ENCODE measurements around the gene ASPDH. TPM values are rescaled to one million over a fixed set of nuclear protein-coding genes. Genes with fewer than 3 reads are reported as not detected.

Gene ASPDH
- total RNA-seq, 2 donors from 2014 or later = not detected

- H3K36me3 Mint-ChIP-seq (ENCODE audit: low read depth) = no peaks in the 10 kb centered on the region
- TF ChIP-seq CTCF (conservative IDR thresholded peaks at IDR 0.05) = no peak
- WGBS, 2 experiments (ENCODE audit: insufficient coverage in 1 of 2, insufficient read length in 1 of 2) = 67 to 73% methylated on average over 10 of the region's 10 CpGs
- DNase-seq = no peak
- H3K4me1 Mint-ChIP-seq = peaks cover 8% of the 10 kb centered on the region
- Histone ChIP-seq H3K9me3 (ENCODE audit: control insufficient read depth, low read length) (no peaks in the 10 kb centered on the region), H3K27me3 (ENCODE audit: control insufficient read depth, insufficient read depth, low read length, poor library complexity, severe bottlenecking) (peaks cover under 1% of the 10 kb centered on the region), H3K36me3 (ENCODE audit: control insufficient read depth, insufficient read depth, low read length) (no peaks in the 10 kb centered on the region), H3K27ac (ENCODE audit: low read depth, low read length) (no peak overlapping the region), H3K4me1 (ENCODE audit: control insufficient read depth, insufficient read depth, low read length) (no peaks in the 10 kb centered on the region), H3K4me3 (ENCODE audit: low read length) (no peak overlapping the region), H3K9ac (ENCODE audit: extremely low read depth, low read length, poor library complexity, severe bottlenecking) (no peak overlapping the region)
- H3K27me3 Mint-ChIP-seq (ENCODE audit: insufficient read depth) = peaks cover 84% of the 10 kb centered on the region
- H3K4me3 Mint-ChIP-seq = no peak overlapping the region
- no peak overlapping the region for H3K27ac Mint-ChIP-seq
- H3K9me3 Mint-ChIP-seq = no peaks in the 10 kb centered on the region
Observed at GRCh38 chr19:50559636-50560035, 45.9 kb upstream of the ASPDH start.

- H3K27ac ChIP-seq (ENCODE audit: low read depth, low read length) = no peak overlapping the region
- no peaks in the 10 kb centered on the region for H3K9me3 ChIP-seq (ENCODE audit: control insufficient read depth, low read length)
- H3K9ac ChIP-seq (ENCODE audit: extremely low read depth, low read length, poor library complexity, severe bottlenecking) = no peak overlapping the region
- DNase-seq = no peak
- no peaks in the 10 kb centered on the region for H3K36me3 Mint-ChIP-seq (ENCODE audit: low read depth)
- TF ChIP-seq CTCF (conservative IDR thresholded peaks at IDR 0.05) = no peak
- H3K27me3 Mint-ChIP-seq (ENCODE audit: insufficient read depth) = peaks cover 84% of the 10 kb centered on the region
- no peak overlapping the region for H3K4me3 ChIP-seq (ENCODE audit: low read length)
- no peaks in the 10 kb centered on the region for H3K36me3 ChIP-seq (ENCODE audit: control insufficient read depth, insufficient read depth, low read length)
- no peaks in the 10 kb centered on the region for H3K27me3 ChIP-seq (ENCODE audit: control insufficient read depth, insufficient read depth, low read length, poor library complexity, severe bottlenecking)
- H3K27ac Mint-ChIP-seq = no peak overlapping the region
- H3K4me3 Mint-ChIP-seq = no peak overlapping the region
- H3K9me3 Mint-ChIP-seq = no peaks in the 10 kb centered on the region
- H3K4me1 ChIP-seq (ENCODE audit: control insufficient read depth, insufficient read depth, low read length) = no peaks in the 10 kb centered on the region
- WGBS, 2 experiments (ENCODE audit: insufficient coverage in 1 of 2, insufficient read length in 1 of 2) = 92 to 96% methylated on average over 11 to 13 of the region's 13 CpGs
- H3K4me1 Mint-ChIP-seq = peaks cover 8% of the 10 kb centered on the region
Observed at GRCh38 chr19:50558449-50558848, 44.7 kb upstream of the ASPDH start.

GRCh38 chr19:50558039-50558438 lies 44.3 kb upstream of the ASPDH start:
- Histone ChIP-seq H3K4me3 (ENCODE audit: low read length) (no peak overlapping the region), H3K4me1 (ENCODE audit: control insufficient read depth, insufficient read depth, low read length) (no peaks in the 10 kb centered on the region), H3K27ac (ENCODE audit: low read depth, low read length) (no peak overlapping the region), H3K9ac (ENCODE audit: extremely low read depth, low read length, poor library complexity, severe bottlenecking) (no peak overlapping the region), H3K36me3 (ENCODE audit: control insufficient read depth, insufficient read depth, low read length) (no peaks in the 10 kb centered on the region), H3K9me3 (ENCODE audit: control insufficient read depth, low read length) (no peaks in the 10 kb centered on the region), H3K27me3 (ENCODE audit: control insufficient read depth, insufficient read depth, low read length, poor library complexity, severe bottlenecking) (no peaks in the 10 kb centered on the region)
- H3K36me3 Mint-ChIP-seq (ENCODE audit: low read depth) = no peaks in the 10 kb centered on the region
- H3K9me3 Mint-ChIP-seq = no peaks in the 10 kb centered on the region
- peaks cover 84% of the 10 kb centered on the region for H3K27me3 Mint-ChIP-seq (ENCODE audit: insufficient read depth)
- H3K4me3 Mint-ChIP-seq = no peak overlapping the region
- WGBS, 2 experiments (ENCODE audit: insufficient coverage in 1 of 2, insufficient read length in 1 of 2) = 80 to 88% methylated on average over 1 to 3 of the region's 4 CpGs
- no peak for TF ChIP-seq CTCF (conservative IDR thresholded peaks at IDR 0.05)
- no peak for DNase-seq
- peaks cover 8% of the 10 kb centered on the region for H3K4me1 Mint-ChIP-seq
- no peak overlapping the region for H3K27ac Mint-ChIP-seq
